ENCODE data around the gene ZNF536. TPM values are rescaled to one million over a fixed set of nuclear protein-coding genes. Genes with fewer than 3 reads are reported as not detected.

ZNF536 gene
- not detected in 2 replicates for total RNA-seq

DNA sequence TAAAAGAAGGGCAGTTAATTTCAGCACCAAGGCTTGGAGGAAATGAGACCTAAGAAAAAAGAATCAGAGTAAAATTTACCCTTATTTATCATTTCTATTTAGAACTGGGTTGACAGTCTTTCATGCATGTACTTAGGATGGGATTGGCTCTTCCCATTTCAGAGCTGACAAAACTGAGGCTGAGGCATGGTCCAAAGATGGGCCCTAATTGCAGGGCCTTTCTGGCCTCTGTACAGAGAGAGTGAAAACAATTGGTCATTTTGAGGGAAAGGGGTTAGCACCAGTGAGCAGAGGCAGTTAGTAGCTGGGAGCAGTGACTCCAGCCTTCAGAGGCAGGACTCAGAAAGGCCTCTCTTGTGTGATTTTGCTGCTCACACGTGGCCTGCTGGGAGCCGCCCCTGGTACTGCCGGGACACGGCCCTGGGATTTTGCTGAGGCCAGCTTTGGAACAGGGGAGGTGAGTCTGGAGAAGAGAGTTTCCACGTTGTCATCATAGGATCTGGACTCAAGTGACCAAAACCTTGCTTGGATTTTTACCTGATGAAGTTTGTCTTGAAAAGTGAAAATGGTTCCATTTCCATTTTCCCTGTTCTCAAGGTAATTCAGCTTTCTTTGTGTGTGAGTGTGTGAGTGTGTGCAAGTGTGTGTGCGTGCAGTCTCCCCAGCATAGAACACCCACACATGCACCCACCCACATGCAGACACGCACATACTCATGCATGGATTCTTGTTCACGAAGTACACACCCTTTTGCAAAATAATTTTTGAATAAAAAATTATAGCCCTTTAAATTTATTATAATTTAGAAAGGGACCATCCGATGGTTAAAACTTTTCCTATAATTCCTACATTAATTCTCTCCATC, at the start of gene ZNF536:
Gene ZNF536, plus strand, starts transcription at position 425 of the 865 bp plus-strand sequence. CDS start 71,179 bp downstream, outside the sequence.
- no peak for FAIRE-seq
- TF ChIP-seq, protein P1, sequence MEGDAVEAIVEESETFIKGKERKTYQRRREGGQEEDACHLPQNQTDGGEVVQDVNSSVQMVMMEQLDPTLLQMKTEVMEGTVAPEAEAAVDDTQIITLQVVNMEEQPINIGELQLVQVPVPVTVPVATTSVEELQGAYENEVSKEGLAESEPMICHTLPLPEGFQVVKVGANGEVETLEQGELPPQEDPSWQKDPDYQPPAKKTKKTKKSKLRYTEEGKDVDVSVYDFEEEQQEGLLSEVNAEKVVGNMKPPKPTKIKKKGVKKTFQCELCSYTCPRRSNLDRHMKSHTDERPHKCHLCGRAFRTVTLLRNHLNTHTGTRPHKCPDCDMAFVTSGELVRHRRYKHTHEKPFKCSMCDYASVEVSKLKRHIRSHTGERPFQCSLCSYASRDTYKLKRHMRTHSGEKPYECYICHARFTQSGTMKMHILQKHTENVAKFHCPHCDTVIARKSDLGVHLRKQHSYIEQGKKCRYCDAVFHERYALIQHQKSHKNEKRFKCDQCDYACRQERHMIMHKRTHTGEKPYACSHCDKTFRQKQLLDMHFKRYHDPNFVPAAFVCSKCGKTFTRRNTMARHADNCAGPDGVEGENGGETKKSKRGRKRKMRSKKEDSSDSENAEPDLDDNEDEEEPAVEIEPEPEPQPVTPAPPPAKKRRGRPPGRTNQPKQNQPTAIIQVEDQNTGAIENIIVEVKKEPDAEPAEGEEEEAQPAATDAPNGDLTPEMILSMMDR (IDR thresholded peaks at IDR 0.05; ENCODE audit: insufficient read depth, low read length, severe bottlenecking), result no peak
- no peak for DNase-seq (ENCODE audit: low read depth)
- no peak within 1 kb of the TSS for H3K4me3 ChIP-seq (ENCODE audit: low read depth, low read length)
- no peaks in the 10 kb centered on the region for H3K27me3 ChIP-seq (ENCODE audit: control insufficient read depth, insufficient read depth, low read length)
- H3K36me3 ChIP-seq (ENCODE audit: control insufficient read depth, insufficient read depth, low read length), result no peaks in the 10 kb centered on the region

DNA sequence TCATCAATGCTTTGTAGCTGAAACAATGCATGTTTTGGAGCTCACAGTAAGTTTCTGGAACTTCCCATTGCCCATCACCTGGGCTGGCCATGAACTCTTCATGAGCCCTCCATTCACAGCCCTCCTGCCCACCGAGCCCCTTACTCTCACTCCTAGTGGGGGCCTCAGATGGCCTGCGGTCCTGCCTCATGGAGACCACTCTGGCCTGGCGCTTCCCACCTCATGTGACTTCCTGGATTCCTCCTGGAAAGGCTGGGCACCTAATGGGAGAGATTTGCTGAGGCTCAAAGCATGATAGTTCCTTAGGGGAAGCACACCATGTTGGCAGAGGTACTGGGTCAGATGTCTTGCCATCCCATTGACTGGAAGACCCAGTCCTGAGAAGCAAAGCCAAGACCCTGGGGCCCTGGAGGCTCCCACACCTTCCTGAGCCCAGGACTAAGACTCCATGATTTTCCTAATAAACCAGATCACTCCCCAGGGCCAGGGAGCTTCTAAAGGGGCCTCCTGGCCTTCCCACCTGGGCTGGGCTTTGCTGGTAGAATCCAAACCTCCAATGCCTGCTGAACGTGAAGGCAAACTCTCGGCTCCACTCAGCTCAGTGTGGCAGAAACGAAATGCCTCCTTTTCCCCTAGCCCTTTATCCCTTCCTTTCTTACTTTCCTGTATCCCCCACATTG, 49.4 kb upstream of the ZNF536 start:
- no peaks in the 10 kb centered on the region for H3K27me3 ChIP-seq (ENCODE audit: control insufficient read depth, insufficient read depth, low read length)
- TF ChIP-seq, protein P1 (IDR thresholded peaks at IDR 0.05; ENCODE audit: insufficient read depth, low read length, severe bottlenecking), result no peak
- DNase-seq (ENCODE audit: low read depth) (no peak), FAIRE-seq (no peak)
- no peaks in the 10 kb centered on the region for H3K36me3 ChIP-seq (ENCODE audit: control insufficient read depth, insufficient read depth, low read length)
- H3K4me3 ChIP-seq (ENCODE audit: low read depth, low read length), result no peak overlapping the region

DNA sequence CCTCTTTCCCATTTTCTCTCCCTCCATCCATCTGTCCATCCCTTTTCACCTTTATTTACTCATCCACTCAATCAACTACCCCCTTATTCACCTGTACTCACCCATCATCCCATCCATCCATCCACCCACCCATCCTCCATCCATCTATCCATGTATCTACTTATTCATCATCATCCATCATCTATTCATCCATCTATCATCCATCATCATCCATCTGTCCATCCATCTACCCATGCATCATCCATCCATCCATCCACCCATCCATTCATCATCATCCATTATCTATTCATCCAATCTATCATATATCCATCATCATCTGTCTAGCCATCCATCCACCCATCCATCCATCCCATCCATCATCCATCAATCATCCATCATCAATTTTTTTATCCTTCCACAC, 48.3 kb upstream of the ZNF536 start:
- H3K4me3 ChIP-seq (ENCODE audit: low read depth, low read length), result no peak overlapping the region
- FAIRE-seq (no peak), DNase-seq (ENCODE audit: low read depth) (no peak)
- no peaks in the 10 kb centered on the region for H3K36me3 ChIP-seq (ENCODE audit: control insufficient read depth, insufficient read depth, low read length)
- H3K27me3 ChIP-seq (ENCODE audit: control insufficient read depth, insufficient read depth, low read length), result no peaks in the 10 kb centered on the region
- TF ChIP-seq, protein P1 (IDR thresholded peaks at IDR 0.05; ENCODE audit: insufficient read depth, low read length, severe bottlenecking), result no peak

DNA sequence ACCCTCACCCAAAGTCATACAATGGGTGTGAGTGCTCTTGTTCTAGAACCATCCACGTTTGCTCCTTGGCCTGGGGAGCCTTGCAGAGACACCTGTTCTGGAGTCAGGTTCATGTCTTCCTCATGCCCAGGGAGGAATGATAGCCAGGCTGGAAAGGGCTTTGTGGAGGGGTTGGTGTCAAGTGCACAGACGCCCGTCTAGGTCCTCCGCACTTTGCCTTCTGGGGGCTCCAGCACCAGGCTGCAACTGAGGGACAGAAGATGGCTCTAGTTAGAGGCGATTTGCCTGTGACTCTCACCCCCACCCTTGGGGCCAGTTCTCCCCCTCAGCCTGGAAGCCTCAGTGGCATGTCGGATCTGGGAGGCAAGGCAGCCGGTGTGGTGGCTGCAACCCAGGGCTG, 47.2 kb upstream of the ZNF536 start:
- DNase-seq (ENCODE audit: low read depth), result no peak
- no peaks in the 10 kb centered on the region for H3K27me3 ChIP-seq (ENCODE audit: control insufficient read depth, insufficient read depth, low read length)
- TF ChIP-seq, protein P1 (IDR thresholded peaks at IDR 0.05; ENCODE audit: insufficient read depth, low read length, severe bottlenecking), result no peak
- no peak overlapping the region for H3K4me3 ChIP-seq (ENCODE audit: low read depth, low read length)
- no peak for FAIRE-seq
- H3K36me3 ChIP-seq (ENCODE audit: control insufficient read depth, insufficient read depth, low read length), result no peaks in the 10 kb centered on the region

DNA sequence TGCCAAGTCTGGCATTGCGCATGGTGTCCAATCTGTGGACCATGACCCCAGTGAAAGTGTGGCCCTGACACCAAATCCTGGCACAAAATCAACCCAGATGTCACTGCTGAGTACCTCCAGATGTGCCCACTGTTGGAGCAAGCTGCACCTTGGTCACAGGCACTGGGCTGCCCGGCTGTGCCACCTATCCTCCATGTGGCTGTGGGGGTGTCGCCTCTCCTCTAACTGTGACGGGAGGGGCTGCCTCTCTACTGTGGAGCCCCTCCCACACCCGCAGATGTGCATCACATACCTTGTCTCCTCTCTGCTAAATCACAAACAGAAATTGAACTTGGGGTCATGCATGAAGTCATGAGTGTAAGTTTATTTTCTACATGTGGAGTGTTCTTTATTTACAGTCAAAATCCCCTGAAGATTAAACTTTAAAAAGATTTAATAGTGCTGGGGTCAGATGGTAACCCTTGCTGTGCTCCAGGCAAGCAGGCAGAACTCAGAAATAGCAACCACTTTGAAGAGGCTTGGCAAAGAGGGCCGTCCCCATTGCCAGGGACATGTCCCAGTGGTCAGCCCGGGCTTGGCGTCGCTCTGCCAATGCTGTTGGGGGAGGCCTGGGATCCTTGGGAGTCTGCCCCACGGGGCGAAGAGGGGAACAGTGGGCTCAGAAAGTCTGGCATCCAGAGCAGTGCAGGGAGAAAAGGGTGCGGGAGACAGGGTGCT, 46.4 kb upstream of the ZNF536 start:
- Histone ChIP-seq H3K27me3 (ENCODE audit: control insufficient read depth, insufficient read depth, low read length) (no peaks in the 10 kb centered on the region), H3K36me3 (ENCODE audit: control insufficient read depth, insufficient read depth, low read length) (no peaks in the 10 kb centered on the region), H3K4me3 (ENCODE audit: low read depth, low read length) (no peak overlapping the region)
- TF ChIP-seq, protein P1 (IDR thresholded peaks at IDR 0.05; ENCODE audit: insufficient read depth, low read length, severe bottlenecking), result no peak
- FAIRE-seq (no peak), DNase-seq (ENCODE audit: low read depth) (no peak)

All from bronchial epithelial cell (primary cell).